Eye (tissue), 1 donor: Measurements from ENCODE around the gene HGD.
"Not testable (repeated sequence)": the region's sequence is repeated elsewhere in the genome, so short reads cannot be mapped to it uniquely, and the experiment has no call there.

Experiments used
- DNase-seq: peaks from one replicate; pipeline ENCODE4 v3.0.0-alpha.2; 2015

Gene HGD

DNA sequence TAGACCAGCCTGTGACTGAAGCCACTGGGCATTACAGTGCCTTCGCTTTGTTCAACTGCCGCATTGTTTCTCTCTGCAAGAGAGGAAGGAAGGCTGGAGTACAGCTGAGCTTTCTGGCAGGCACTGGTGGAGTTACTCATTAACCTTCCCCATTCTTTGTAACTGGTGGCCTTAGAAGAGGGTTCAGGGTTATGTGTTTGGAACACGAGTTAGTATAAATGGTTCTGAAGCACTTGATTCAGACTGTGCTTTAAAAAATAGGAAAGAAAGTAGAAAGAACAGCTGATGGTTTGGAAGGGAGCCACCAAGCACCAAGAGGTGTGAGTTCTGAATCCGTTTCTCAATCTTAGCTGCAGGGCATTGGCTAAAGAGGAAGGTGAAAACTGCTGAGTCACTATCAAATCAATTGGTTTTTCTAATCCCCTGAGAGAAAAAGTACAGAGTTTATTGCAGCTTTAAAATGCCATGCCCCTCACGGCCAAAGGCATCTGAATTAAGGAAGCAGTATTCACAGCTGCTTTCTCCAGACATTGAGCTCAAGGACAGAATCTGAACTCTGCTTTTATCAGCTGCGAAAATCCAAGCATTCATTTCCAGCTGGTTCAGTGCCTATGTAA, 3.6 kb downstream of the HGD start:
- peak; percentile 51 for DNase-seq

DNA sequence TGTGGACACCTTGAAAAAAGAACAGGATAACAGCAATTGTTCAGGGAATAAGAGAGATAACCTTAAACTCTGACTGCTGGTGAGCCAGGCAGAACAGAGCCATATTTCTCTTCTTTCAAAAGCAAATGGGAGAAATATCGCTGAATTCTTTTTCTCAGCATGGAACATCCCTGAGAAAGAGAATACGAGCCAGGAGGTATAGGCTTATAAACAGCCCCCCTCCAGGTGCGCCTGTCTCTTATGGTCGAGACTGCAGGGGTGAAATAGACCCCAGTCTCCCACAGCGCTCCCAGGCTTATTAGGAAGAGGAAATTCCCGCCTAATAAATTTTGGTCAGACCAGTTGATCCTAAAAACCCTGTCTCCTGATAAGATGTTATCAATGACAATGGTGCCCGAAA, 4.8 kb downstream of the HGD start:
- not testable (repeated sequence) for DNase-seq

DNA sequence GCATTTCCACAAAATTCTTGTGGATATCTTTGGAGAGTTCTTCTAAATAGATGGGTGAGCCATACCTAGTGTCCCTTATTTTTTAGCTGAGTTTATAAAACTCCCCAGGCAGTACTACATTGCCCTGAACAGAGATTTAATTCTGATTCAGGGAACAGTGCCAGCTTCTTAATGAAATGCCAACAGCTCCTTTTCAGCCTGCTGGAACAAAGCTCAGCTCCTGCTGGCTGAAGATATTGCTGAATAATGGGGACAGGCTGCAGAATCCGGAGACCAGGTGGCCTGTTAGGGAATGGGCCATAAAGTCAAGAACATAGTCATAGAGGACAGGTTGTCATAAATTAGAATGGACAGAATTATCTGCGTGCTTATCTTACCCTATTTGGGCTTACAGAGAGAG, 8.9 kb downstream of the HGD start:
- DNase-seq: no peak

DNA sequence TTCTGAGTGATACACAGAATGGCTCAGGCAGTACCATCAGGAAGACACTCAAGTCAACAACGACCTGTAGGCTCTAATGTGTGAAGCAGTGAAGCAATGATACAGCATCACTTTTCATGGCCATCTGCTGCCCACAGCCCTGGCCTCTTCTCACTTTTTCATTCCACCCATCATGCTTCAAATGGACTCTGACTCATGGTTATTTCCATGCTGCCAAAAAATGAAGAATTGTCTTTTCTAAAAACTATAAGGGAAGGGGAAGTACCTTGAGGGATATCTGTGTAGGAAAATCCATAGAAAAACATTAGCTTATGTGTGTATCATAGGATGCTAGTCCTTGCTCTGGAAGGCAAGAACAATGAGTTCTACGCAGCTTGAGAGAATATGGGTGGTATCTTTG, 11.5 kb downstream of the HGD start:
- no peak for DNase-seq

DNA sequence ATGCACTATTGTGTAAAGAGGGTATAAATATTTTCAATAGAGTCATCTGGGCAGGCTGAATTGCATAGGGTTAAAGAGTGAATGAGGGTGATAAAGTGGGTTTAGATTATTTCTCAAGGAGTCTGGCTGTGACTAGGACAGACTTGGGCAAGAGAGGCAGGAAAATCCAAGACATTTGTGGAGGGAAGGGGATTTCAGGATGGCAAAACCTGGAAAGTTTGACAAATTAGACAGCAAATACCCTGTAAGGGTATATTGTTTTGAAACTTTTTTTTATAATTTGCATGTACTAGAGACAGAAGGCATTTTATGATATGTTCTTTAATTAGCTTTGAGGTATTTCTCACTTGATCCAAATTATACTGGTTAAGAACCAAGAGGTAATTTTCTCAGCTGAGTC, 17.1 kb downstream of the HGD start:
- no peak for DNase-seq

DNA sequence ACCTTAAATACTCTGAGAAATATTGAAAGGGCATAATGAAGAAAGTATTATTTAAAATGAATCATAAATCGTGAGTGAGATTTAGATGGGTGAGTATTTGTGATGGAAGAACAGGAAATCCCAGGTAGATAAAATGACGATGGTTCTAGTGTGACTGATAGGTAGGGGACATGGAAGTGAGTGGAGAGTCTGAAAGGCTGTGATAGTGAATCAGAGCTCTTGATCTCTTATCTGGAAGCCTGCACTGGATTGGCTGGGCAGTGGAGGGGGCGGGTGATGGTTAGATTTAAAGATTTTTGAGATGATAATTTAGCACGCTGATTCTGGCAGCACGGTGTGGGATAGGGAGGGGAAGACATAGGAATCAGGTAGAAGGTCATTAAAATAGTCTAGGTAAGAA, 20.1 kb downstream of the HGD start:
- DNase-seq: no peak

DNA sequence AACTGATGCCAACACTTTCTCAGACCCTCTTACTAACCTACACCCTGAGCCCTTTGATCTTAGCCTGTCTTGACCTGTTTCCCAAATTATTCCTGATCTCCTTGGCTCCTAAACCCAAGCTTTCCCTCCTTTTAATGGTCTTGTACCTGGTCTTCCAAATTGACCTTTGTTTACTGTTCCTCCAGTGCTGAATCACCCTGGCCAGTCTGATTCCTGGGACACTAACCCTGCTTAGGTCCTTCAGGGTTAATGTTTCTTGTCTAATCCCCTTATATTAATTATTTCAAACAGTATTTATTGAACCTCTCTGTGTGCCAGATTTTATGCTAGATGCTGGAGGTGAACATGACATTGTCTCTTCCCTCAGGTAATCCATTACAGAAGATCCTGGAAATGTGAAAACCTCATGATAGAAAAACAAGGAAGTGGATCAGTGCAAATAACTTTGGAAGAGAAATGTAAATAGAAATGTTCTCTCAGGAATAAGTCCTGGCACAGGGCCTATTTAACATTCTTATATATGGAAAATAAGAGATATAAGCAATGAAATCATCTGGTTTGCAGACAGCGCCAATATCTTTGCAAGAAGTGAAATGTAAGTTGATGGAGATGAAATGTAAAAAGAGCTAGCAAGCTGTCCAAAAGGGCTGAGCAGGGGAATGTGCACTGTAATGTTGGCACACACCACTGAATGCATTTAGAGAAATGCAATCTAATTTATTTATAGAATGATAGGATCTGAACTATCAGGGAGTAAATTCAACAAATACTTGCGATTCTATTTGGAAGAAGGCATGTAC, 20.7 kb downstream of the HGD start:
- DNase-seq: peak; percentile 21

DNA sequence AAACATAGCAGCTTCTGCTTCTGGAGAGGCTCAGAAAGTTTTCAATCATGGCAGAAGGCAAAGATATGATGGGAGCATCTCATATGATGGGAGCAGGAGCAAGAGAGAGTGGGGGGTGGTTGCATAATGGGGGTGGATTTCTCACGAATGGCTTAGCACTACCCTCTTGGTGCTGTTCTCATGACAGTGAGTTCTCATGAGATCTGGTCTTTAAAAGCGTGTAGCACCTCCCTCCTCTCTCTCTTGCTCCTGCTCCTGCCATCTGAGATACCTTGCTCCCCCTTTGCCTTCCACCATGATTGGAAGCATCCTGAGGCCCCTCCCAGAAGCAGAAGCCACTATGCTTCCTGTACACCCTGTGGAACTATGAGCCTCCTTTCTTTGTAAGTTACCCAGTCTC, 22.2 kb downstream of the HGD start:
- no peak for DNase-seq

DNA sequence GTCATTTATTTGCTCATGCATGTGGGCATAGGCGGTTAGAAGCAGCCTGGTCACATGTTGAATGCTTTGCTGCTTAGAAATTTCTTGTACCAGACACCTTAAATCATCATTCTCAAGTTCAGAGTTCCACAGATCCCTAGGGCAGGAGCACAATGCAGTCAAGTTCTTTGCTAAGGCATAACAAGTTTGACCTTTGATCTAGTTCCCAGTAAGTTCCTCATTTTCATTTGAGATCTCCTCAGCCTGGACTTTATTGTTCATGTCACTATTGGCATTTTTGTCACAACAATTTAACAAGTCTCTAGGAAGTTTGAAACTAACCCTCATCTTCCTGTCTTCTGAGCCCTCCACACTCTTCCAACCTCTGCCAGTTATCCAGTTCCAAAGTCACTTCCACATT, 22.8 kb downstream of the HGD start:
- no peak for DNase-seq

DNA sequence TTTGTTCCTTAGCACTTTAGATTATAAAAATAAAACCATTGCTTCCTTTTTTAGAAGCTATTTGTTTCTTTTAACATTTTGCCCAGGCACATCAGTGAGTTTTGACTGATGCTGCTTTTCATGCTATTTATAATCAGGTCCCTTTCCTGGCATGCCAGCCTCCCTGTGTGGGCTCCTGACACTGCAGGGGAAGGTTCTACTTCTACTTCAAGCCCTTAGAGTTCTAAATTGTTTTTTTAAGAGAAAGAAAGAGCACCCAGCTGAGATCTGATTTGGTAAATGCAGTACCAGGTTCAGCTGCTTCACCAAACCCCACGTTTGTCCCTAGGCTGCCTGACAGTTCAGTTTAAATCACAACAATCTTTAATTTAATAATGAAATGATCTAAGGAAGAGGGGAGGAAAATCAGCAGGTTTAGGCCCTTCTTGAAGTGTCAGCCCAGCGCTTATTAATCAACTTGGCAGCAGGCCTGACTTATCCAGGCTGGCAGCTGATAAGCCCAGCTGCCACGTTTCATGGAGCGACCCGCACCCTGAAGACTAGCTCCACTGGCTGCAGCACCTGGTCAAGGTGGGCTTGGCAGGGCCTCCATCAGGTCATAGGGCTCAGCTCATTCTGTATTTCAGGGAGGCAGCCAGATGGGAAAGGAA, 29.0 kb downstream of the HGD start:
- DNase-seq: no peak

DNA sequence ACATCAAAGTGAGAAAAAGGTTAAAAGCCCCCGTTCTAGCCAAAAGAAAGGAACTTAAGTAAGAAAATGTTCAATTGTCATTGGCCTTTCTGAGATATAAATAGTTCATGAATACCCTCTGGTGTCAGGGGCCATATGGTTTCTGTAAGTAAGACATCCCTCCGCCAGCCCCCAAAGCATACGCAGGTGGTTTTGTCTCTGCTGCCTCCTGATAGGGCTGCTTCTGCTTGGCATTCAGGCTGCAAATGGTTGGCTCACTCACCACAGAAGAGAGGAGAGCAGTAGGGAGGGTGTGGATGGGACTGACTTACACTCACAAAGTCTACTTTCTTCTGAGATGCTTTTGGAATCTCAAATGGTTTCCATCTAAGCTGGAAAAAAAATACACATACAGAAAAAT, 29.8 kb downstream of the HGD start:
- no peak for DNase-seq

DNA sequence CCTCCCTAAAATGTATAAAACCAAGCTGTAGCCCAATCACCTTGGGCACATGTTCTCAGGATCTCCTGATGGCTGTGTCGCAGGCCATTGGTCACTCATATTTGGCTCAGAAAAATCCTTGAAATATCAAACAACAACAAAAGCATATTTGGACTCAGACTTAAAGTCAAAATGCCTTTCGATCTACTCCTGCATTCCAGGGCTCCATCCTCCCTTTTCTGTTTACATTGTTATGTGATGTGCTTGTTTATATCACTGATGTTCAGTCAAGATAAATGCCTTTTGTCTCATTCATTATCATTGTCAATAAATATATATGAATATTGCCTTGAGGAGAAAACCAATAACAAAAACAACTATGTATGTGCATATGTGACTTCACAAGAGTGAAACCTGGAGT, 31.7 kb downstream of the HGD start:
- no peak for DNase-seq

DNA sequence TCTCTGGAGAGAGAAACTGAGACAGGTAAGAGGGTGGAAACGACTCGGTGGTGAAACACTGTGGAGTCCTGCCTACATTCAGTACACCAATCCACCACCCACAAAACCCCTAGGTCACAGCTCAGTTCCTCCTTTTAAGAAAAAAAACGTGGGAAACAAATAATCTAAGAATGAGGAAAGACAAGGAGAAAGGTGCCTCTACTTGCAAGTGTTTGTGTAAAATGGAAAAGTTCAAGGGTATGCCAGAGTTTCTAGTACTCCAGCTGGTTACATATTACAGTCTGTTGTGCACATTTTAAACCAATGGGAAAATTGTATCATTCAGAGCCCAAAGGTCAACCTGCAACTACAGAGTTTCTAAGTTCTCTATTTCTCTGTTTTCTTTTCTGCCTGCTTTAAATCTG, 32.2 kb downstream of the HGD start:
- no peak for DNase-seq

DNA sequence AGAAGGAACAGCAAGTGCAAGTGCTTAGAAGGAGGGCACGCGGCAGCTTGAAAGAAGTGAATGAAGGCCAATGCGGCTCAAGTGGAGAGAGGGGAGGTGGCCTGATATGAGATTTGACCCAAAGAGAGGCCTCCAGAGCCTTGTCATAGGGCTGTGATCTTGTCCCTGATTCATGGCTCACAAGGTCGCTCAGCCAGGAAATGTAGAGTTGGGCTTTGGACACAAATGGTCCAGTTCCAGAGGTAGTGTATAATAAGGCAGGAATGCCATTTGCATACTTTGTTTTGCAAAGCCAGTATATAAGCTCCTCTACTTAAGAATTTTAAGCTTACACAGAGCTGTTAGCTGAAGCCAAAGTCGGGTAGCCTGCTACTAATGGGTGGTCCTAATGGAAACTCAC, 33.7 kb downstream of the HGD start:
- no peak for DNase-seq

DNA sequence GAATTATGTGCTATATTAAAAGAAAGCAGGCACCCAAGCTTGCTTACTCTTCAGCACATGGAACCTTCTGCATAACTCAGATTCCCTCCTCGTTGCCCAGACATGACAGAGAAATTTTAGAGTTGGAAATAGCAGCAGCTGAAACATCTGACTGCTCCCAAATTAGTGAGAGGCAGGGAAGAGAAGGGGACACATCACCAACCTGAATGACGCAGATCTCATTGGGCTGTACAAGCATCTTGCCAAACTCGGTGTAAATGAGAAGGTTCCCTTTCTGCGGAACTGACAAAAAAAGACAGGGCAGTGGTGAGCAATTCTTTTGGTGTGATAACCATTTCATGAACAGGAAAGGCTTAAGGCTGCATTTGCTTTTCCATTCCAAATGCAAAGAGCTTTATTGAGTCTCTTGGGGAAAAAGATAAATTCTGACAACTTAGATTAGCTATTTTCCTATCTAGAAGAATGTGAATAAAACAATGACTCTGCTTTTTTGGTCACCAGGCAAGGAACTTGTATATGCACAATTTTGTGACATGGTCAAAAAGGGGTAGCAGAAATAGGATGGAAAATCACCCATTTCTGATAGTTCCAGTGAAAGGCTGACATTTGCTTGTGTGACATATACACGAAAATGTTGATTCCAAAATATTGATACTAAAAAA, 35.1 kb downstream of the HGD start:
- no peak for DNase-seq

DNA sequence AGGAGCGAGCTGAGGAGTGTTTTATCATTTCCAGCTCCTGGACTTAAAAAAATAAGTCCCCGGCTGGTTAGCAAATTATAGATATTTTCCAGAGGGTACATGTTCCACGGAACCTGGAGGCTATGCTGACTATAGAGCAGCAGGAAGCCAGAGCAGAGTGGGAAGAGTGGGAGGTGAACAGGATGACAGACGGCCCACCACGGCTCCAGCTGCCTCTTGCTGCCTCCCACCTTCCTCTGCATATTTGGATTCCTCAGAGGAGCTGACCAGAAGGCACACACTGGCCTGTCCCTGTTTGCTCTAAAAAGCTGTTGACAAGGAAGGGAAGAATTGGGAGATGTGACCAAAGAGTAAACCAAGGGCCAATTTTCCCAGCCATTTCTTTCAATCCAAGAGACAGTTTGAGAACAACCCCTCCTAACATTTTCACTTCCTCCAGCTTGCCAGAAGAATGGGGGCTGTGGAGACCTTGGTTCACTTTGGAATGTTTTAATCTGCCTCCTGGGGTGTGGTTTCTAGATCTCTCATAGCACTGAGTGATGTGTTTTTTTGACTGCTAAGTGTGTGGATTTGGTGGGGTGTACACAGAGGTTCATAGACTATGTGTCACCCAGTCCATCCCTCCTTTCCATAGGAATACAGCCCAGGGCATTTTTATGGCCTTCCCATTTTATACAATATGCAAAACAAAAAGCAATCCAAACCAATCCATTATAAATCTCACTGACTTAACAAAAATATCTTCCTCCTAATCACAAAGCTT, 36.8 kb downstream of the HGD start:
- no peak for DNase-seq

DNA sequence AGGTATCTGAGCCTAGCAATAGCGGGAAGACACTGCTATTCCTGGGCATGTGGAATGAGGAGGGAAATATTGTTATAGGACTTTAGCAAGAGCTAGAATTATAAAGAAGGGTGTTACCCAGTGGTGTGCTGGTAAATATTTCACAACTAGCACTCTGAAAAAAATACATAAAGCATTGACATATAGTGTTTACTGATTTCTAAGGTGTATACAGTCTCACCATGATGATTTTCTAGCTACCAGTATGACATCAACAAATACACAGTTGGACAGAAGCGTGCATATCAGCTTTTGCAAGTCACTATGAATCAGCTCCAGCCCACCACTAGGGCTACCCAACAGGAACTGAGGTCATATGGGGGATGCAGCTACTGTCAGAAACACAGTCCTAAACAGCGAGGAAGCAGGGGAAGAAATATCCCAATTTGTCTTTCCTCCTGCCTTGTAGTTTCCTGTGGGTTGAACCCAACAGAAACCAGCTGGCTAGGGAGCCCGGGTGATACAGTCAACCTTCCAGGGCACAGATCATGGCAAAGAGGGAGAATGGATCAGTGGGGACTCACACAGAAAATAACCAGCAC, 39.6 kb downstream of the HGD start:
- DNase-seq: no peak

DNA sequence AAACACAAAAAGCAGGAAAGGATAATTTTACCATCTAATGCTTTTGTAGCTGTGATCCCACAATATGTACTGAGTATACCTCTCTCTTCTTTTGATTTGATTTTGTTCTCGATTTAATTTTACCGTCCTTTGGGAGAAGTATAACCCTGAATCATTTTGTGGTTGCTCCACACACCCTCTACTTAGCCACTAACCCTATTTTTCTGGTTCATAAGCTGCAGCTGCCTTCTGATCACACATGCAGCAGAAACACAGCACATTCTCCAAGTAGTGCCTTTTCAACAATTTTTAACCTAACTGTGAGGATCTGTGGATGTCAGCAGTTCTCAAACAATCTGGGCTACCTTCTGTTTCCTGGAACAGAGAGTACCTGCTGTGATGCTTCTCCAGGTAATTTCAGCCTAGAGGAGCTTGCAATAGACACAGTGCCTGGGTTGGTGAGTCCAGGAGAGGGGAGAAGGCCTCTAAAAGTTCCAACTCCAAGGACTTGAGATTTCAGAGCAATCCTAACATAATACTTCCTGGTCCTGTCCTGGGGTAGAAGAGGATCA, 40.3 kb downstream of the HGD start:
- DNase-seq: no peak

DNA sequence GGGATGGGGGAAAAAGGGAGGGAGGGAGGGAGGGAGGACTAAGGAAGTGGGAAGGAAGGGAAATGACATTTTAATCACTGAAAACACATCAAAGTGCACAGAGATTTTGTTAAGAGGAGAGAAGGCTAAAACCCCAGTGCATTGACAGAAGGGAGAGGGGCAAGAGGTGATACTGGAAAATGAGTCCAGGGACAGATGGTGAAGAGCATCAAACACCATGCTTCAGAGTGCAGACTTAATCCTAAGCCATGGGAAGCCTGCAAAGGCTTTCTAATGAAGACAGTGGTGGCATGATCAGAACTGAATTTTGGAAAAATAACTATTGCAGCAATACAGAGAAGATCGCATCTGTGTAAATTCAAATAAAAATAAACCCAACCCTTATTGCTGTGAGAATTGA, 41.8 kb downstream of the HGD start:
- no peak for DNase-seq

DNA sequence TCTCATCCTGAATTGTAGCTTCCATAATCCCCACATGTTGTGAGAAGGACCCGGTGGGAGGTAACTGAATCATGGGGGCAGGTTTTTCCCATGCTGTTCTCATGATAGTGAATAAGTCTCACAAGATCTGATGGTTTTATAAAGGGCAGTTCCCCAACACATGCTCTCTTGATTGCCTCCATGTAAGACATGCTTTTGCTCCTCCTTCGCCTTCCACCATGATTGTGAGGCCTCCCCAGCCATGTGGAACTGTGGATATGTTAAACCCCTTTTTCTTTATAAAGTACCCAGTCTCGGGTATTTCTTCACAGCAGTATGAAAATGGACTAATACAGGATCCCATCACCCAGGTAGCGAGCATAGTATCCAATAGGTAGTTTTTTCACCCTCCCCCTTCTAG, 43.2 kb downstream of the HGD start:
- not testable (repeated sequence) for DNase-seq

DNA sequence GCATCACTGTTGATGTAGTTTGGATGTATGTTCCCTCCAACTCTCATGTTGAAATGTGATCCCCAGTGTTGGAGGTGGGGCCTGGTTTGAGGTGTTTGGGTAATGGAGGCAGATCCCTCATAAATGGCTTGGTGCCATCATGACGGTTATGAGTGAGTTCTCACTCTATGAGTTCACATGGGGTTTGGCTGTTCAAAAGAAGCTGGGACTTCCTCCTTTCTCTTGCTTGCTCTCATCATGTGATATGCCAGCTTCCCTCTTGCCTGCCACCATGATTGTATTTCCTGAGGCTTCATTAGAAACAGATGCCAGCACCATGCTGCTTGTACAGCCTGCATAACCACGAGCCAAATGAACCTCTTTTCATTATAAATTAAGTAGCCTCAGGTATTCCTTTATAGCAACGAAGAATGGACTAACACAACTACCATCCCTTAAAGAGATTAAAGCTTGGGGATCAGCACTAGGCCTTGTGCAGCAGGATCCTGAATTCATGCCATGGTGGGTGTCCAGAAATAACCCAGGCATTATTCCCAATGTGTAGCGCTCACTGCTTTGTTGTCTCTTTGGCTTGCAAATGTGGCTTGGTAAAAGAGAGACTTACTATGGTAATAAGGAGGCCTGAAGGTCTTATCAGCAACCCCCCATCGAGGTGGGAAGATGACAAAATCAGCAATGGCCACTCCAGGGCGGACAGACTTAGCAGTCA, 44.0 kb downstream of the HGD start:
- DNase-seq: no peak
